Measurements from ENCODE around the gene ITIH1.

DNA sequence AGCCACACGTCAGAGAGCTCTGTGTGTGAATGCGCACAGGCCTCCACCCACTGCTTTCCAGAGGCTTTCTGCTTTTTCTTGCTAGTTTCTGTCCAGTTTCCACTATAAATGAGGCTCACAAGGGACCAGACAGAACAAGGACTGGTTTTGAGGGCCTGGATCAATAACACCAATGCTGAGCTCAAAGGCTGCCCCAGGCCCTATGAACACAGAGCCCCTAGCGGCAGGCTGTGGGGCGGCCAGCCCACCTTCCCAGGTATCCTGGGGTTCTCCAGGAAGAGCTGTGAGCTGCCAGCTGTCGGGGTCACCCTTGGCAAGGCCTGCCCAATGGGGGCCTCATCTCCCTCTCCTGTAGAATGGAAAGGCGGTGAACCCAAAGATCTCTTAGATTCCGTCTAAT, 15.0 kb downstream of the ITIH1 start:
- TF ChIP-seq, protein P1, sequence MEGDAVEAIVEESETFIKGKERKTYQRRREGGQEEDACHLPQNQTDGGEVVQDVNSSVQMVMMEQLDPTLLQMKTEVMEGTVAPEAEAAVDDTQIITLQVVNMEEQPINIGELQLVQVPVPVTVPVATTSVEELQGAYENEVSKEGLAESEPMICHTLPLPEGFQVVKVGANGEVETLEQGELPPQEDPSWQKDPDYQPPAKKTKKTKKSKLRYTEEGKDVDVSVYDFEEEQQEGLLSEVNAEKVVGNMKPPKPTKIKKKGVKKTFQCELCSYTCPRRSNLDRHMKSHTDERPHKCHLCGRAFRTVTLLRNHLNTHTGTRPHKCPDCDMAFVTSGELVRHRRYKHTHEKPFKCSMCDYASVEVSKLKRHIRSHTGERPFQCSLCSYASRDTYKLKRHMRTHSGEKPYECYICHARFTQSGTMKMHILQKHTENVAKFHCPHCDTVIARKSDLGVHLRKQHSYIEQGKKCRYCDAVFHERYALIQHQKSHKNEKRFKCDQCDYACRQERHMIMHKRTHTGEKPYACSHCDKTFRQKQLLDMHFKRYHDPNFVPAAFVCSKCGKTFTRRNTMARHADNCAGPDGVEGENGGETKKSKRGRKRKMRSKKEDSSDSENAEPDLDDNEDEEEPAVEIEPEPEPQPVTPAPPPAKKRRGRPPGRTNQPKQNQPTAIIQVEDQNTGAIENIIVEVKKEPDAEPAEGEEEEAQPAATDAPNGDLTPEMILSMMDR (IDR thresholded peaks at IDR 0.05; ENCODE audit: low read depth, low read length, poor library complexity, severe bottlenecking) = no peak
- TF ChIP-seq EZH2phosphoT487 (IDR thresholded peaks at IDR 0.05; ENCODE audit: borderline replicate concordance, low read length) = no peak

Measured in DOHH2 (cell line).